A673 (cell line): ENCODE data around the gene DHRSX. TPM values are rescaled to one million over a fixed set of nuclear protein-coding genes. Genes with fewer than 3 reads are reported as not detected.
A peak's percentile ranks its signal among the peaks of the same experiment; 100 is the strongest.
"Not testable (repeated sequence)": the region's sequence is repeated elsewhere in the genome, so short reads cannot be mapped to it uniquely, and the experiment has no call there.

Source experiments
- BruUV-seq: library from RNA; stranded (reverse); fragments of 400-500 nt; replicated peaks from 2 replicates; lab custom pipeline; 2021; lab: Mats Ljungman, UMichigan
- CTCF ChIA-PET: fragments of 300-600 bp; sonication (Branson Sonifier 250); formaldehyde crosslinking; loops from one replicate; lab custom pipeline; 2022; ENCODE audit warnings: antibody characterized with exemption; lab: Charles Lee
- POLR2A ChIA-PET: fragments of 300-600 bp; sonication (Branson Sonifier 250); formaldehyde crosslinking; loops from one replicate; lab custom pipeline; 2022; ENCODE audit warnings: antibody characterized with exemption; ENCODE audit not compliant: low non-redundant PET; lab: Charles Lee
- DNase-seq: peaks from one replicate; pipeline ENCODE4 v3.0.0-alpha.2; 2015; ENCODE audit warnings: low spot score
- H3K27ac ChIP-seq: fragments of 200-600 bp; sonication (generic); 2 replicates; pipeline ENCODE4 v1.5.1; 2016; ENCODE audit warnings: mixed run types, low read depth, mild to moderate bottlenecking, mixed read lengths, antibody characterized with exemption, low read length; ENCODE audit not compliant: poor library complexity, severe bottlenecking
- H3K27me3 ChIP-seq: fragments of 200-600 bp; sonication (generic); replicated peaks from 2 replicates; pipeline ENCODE4 v1.6.1; 2017; ENCODE audit warnings: mixed run types, low read depth, mild to moderate bottlenecking, mixed read lengths, antibody characterized with exemption, low read length; ENCODE audit not compliant: insufficient read depth, poor library complexity
- H3K36me3 ChIP-seq: fragments of 200-600 bp; sonication (generic); 2 replicates; pipeline ENCODE4 v1.6.1; 2016; ENCODE audit warnings: mixed run types, mild to moderate bottlenecking, mixed read lengths, antibody characterized with exemption, low read length; ENCODE audit not compliant: insufficient read depth, poor library complexity, severe bottlenecking
- H3K4me1 ChIP-seq: fragments of 200-600 bp; sonication (generic); 2 replicates; pipeline ENCODE4 v1.6.1; 2017; ENCODE audit warnings: mixed run types, mild to moderate bottlenecking, mixed read lengths, antibody characterized with exemption, low read length; ENCODE audit not compliant: insufficient read depth, poor library complexity, severe bottlenecking
- H3K4me3 ChIP-seq: fragments of 200-600 bp; sonication (generic); 2 replicates; pipeline ENCODE4 v1.5.1; 2016; ENCODE audit warnings: low read depth, mixed run types, mild to moderate bottlenecking, mixed read lengths, low read length; ENCODE audit not compliant: poor library complexity, severe bottlenecking
- H3K9me3 ChIP-seq: fragments of 200-600 bp; sonication (generic); 2 replicates; pipeline ENCODE4 v1.6.1; 2016; ENCODE audit warnings: mixed run types, low read depth, mild to moderate bottlenecking, mixed read lengths, antibody characterized with exemption, low read length; ENCODE audit not compliant: poor library complexity, severe bottlenecking
- EZH2 ChIP-seq: fragments of 200-600 bp; sonication (generic); IDR thresholded peaks from 2 replicates; pipeline ENCODE4 v1.6.1; 2017; ENCODE audit warnings: borderline replicate concordance, low read depth, mild to moderate bottlenecking, mixed read lengths, antibody characterized with exemption, low read length; ENCODE audit not compliant: poor library complexity, severe bottlenecking
- intact Hi-C: fragments of 100-400 bp; cut with micrococcal nuclease; formaldehyde crosslinking; loops from one replicate; pipeline ENCODE4 v1.10.0; 2022; ENCODE audit not compliant: unreplicated experiment
- total RNA-seq: library from RNA; stranded (reverse); gene quantifications from 2 replicates; pipeline ENCODE4 v1.2.3, GENCODE V29; 2021
- TF ChIP-seq, protein P1 (sequence below): fragments of 300-800, 200-600 bp; sonication (generic); conservative IDR thresholded peaks from 2 replicates; pipeline ENCODE4 v1.5.1; 2017; ENCODE audit warnings: low read depth, mild to moderate bottlenecking, antibody characterized with exemption, low read length, moderate library complexity, mixed read lengths

The DHRSX gene
- total RNA-seq, 1 experiment from 2014 or later = 30.2 TPM

DNA sequence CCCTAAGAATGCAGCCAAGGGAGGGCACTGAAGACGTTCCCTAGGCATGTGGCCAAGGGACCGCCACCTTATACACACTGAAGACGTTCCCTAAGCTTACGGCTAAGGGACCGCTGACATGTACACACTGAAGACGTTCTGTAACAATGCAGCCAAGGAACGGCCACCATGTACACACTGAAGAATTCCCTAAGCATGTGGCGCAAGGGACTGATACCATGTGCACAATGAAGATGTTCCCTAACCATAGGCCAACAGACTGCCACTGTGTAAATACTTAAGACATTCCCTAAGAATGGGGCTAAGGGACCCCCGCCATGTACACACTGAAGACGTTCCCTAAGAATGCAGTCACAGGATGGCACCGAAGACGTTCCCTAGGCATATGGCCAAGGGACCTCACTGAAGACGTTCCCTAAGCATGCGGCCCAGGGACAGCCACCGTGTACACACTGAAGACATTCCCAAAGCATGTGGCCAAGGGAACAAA, 36.1 kb downstream of the DHRSX start:
- no peaks in the 10 kb centered on the region for H3K27me3 ChIP-seq
- BruUV-seq = no TSS peak
- H3K4me3 ChIP-seq = peak overlapping the region; percentile 30
- intact Hi-C loops = no loop called here
- DNase-seq = peak; percentile 93
- peak overlapping the region; percentile 64 for H3K27ac ChIP-seq
- TF ChIP-seq, protein P1, sequence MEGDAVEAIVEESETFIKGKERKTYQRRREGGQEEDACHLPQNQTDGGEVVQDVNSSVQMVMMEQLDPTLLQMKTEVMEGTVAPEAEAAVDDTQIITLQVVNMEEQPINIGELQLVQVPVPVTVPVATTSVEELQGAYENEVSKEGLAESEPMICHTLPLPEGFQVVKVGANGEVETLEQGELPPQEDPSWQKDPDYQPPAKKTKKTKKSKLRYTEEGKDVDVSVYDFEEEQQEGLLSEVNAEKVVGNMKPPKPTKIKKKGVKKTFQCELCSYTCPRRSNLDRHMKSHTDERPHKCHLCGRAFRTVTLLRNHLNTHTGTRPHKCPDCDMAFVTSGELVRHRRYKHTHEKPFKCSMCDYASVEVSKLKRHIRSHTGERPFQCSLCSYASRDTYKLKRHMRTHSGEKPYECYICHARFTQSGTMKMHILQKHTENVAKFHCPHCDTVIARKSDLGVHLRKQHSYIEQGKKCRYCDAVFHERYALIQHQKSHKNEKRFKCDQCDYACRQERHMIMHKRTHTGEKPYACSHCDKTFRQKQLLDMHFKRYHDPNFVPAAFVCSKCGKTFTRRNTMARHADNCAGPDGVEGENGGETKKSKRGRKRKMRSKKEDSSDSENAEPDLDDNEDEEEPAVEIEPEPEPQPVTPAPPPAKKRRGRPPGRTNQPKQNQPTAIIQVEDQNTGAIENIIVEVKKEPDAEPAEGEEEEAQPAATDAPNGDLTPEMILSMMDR = no peak
- no peak for TF ChIP-seq EZH2
- POLR2A ChIA-PET = no interaction called here
- no peaks in the 10 kb centered on the region for H3K36me3 ChIP-seq
- CTCF ChIA-PET = no interaction called here
- peaks cover 5% of the 10 kb centered on the region for H3K4me1 ChIP-seq
- no peaks in the 10 kb centered on the region for H3K9me3 ChIP-seq

DNA sequence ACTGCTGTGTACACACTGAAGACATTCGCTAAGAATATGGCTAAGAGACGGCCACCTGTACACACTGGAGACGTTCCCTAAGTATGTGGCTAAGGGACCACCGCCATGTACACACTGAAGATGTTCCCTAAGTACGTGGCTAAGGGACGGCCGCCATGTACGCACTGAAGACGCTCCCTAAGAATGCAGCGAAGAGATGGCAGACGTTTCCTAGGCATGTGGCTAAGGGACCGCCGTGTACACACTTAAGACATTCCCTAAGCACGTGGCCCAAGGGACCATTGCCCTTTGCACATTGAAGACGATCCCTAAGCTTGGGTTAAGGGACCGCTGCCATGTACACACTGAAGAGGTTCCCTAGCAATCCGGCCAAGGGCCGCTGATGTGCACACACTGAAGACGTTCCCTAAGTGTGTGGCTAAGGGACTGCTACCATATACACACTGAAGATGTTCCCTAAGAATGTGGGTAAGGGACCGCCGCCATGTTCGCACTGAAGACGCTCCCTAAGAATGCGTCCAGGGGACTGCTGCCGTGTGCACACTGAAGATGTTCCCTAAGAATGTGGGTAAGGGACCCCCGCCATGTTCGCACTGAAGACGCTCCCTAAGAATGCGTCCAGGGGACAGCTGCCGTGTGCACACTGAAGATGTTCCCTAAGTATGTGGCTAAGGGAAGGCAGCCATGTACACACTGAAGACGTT, 36.7 kb downstream of the DHRSX start:
- Histone ChIP-seq H3K27me3 (no peaks in the 10 kb centered on the region), H3K36me3 (no peaks in the 10 kb centered on the region), H3K4me3 (peak overlapping the region; percentile 30), H3K4me1 (peaks cover 5% of the 10 kb centered on the region), H3K27ac (peak overlapping the region; percentile 64), H3K9me3 (no peaks in the 10 kb centered on the region)
- TF ChIP-seq, protein P1 = no peak
- DNase-seq = peak; percentile 93
- POLR2A ChIA-PET = no interaction called here
- intact Hi-C loops = no loop called here
- CTCF ChIA-PET = no interaction called here
- no TSS peak for BruUV-seq

DNA sequence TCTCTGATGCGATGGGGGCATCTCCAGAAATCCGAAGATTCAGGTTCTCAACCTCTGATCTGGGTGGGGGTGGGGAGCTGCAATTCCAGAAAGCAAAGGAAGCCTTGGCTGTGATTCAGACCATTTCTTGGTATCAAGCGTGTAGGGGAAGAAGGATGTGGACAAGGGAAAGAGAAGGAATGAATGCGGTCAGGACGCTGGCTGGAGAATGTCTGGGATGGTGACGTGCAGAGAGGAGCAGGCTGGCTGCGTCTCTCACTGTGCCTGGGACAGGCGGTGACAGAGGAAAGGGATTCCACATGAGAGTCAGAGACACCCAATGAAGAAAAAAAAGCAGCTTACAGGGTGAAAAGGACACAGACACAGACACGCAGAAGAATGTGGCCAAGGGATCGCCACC, 37.3 kb downstream of the DHRSX start:
- BruUV-seq, H3K36me3 ChIP-seq, H3K27me3 ChIP-seq, H3K9me3 ChIP-seq, POLR2A ChIA-PET, H3K27ac ChIP-seq, CTCF ChIA-PET, DNase-seq, H3K4me3 ChIP-seq, intact Hi-C loops, H3K4me1 ChIP-seq: not testable (repeated sequence)

DNA sequence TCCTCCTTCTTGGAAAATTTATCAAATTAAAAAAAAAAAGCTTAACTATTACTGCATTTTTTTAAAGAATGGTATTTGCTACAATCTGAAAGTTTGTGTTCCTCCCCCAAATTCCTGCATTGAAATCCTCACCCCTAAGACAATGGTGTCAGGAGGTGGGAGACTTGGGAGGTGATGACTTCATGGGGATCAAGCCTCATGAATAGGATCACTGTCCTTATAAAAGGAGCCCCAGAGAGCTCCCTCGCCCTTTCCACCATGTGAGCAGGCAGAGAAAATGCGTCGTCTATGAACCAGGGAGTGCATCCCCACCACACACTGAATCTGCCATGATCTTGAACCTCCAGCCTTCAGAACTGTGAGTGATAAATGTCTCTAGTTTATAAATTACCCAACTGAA, 38.0 kb downstream of the DHRSX start:
- BruUV-seq = no TSS peak
- intact Hi-C loops = no loop called here

More for the DNA sequence above, 38.0 kb downstream of the DHRSX start:
- Histone ChIP-seq H3K27ac (no peak overlapping the region), H3K4me3 (no peak overlapping the region), H3K9me3 (no peaks in the 10 kb centered on the region), H3K27me3 (no peaks in the 10 kb centered on the region), H3K4me1 (peaks cover 5% of the 10 kb centered on the region), H3K36me3 (no peaks in the 10 kb centered on the region)
- TF ChIP-seq, protein P1 = no peak
- TF ChIP-seq EZH2 = no peak
- ChIA-PET POLR2A (no interaction called here), CTCF (no interaction called here)
- DNase-seq = no peak
